Osteocyte (in vitro differentiated cells): ENCODE results near the gene GALNT2. TPM values are rescaled to one million over a fixed set of nuclear protein-coding genes. Genes with fewer than 3 reads are reported as not detected.

Experiments used
- DNase-seq: peaks from one replicate; pipeline ENCODE4 v3.0.0; 2021; ENCODE audit warnings: mixed read lengths; ENCODE audit not compliant: unreplicated experiment; ENCODE audit errors: extremely low spot score
- H3K27ac Mint-ChIP-seq: one replicate; pipeline ENCODE4 v1.8.0; 2021; ENCODE audit warnings: mild to moderate bottlenecking, mixed read lengths; ENCODE audit not compliant: unreplicated experiment
- H3K27me3 Mint-ChIP-seq: one replicate; pipeline ENCODE4 v1.8.0; 2021; ENCODE audit warnings: mixed read lengths; ENCODE audit not compliant: unreplicated experiment
- H3K36me3 Mint-ChIP-seq: one replicate; pipeline ENCODE4 v1.8.0; 2021; ENCODE audit warnings: mixed read lengths; ENCODE audit not compliant: unreplicated experiment
- H3K4me1 Mint-ChIP-seq: one replicate; pipeline ENCODE4 v1.8.0; 2021; ENCODE audit warnings: mixed read lengths; ENCODE audit not compliant: unreplicated experiment
- H3K4me3 Mint-ChIP-seq: one replicate; pipeline ENCODE4 v1.8.0; 2021; ENCODE audit warnings: mild to moderate bottlenecking, moderate library complexity, mixed read lengths; ENCODE audit not compliant: unreplicated experiment
- H3K9me3 Mint-ChIP-seq: one replicate; pipeline ENCODE4 v1.8.0; 2021; ENCODE audit warnings: mixed read lengths; ENCODE audit not compliant: unreplicated experiment
- total RNA-seq: library from RNA; stranded (reverse); gene quantifications from 2 replicates; pipeline ENCODE4 v1.2.1, GENCODE V29; 2021
- TF ChIP-seq, protein P1 (sequence below): fragments of 200-600 bp; sonication (generic); IDR thresholded peaks from 2 replicates; pipeline ENCODE4 v1.5.0; 2021; ENCODE audit warnings: antibody characterized with exemption, mild to moderate bottlenecking, moderate library complexity

GALNT2 gene
- total RNA-seq, 1 donor from 2014 or later = 149 TPM

GRCh38 chr1:230255116-230255515, 188.1 kb downstream of the GALNT2 start:
- Mint-ChIP-seq H3K4me1 (peaks cover 3% of the 10 kb centered on the region), H3K27me3 (no peaks in the 10 kb centered on the region), H3K4me3 (no peak overlapping the region), H3K9me3 (peaks cover 4% of the 10 kb centered on the region), H3K36me3 (peaks cover 50% of the 10 kb centered on the region), H3K27ac (no peak overlapping the region)
- TF ChIP-seq, protein P1, sequence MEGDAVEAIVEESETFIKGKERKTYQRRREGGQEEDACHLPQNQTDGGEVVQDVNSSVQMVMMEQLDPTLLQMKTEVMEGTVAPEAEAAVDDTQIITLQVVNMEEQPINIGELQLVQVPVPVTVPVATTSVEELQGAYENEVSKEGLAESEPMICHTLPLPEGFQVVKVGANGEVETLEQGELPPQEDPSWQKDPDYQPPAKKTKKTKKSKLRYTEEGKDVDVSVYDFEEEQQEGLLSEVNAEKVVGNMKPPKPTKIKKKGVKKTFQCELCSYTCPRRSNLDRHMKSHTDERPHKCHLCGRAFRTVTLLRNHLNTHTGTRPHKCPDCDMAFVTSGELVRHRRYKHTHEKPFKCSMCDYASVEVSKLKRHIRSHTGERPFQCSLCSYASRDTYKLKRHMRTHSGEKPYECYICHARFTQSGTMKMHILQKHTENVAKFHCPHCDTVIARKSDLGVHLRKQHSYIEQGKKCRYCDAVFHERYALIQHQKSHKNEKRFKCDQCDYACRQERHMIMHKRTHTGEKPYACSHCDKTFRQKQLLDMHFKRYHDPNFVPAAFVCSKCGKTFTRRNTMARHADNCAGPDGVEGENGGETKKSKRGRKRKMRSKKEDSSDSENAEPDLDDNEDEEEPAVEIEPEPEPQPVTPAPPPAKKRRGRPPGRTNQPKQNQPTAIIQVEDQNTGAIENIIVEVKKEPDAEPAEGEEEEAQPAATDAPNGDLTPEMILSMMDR = no peak
- no peak for DNase-seq

DNA sequence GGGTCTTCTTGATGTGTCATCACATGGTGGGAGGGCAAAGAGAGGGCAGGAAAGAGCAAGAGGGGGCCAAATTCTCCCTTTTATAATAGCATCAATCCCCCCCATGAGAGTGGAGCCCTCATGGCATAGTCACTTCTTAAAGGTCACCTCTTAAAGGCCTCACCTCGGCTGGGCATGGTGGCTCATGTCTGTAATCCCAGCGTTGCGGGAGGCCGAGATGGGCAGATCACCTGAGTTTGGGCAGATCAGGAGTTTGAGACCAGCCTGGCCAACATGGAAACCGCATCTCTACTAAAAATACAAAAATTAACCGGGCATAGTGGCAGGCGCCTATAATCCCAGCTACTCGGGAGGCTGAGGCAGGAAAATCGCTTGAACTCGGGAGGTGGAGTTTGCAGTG, 189.0 kb downstream of the GALNT2 start:
- TF ChIP-seq, protein P1 = no peak
- Mint-ChIP-seq H3K27ac (no peak overlapping the region), H3K9me3 (peaks cover 4% of the 10 kb centered on the region), H3K27me3 (no peaks in the 10 kb centered on the region), H3K36me3 (peaks cover 50% of the 10 kb centered on the region), H3K4me3 (no peak overlapping the region), H3K4me1 (peaks cover under 1% of the 10 kb centered on the region)
- no peak for DNase-seq

DNA sequence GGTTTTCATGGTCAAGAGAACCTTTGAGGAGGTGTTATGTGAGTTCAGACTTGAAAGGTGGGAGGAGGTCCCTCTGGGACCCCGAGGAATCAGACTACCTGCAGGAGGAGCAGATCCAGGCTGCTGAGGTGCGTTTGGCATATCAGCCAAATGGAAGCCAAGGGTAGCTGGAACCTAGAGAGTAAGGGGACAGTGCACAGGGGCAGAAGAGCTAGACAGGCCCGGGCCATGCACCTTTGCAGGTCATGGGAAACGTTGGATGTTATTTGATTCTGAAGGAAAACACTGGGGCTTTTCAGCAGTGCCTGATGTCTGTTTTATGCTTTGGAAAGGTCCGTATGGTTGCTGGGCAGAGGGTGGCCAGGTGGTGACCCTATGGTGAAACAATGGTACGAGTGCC, 189.9 kb downstream of the GALNT2 start:
- Mint-ChIP-seq H3K9me3 (peaks cover 4% of the 10 kb centered on the region), H3K27me3 (no peaks in the 10 kb centered on the region), H3K36me3 (peaks cover 45% of the 10 kb centered on the region), H3K4me1 (no peaks in the 10 kb centered on the region), H3K27ac (no peak overlapping the region), H3K4me3 (no peak overlapping the region)
- no peak for DNase-seq
- TF ChIP-seq, protein P1 = no peak

GRCh38 chr1:230259621-230260020, 192.6 kb downstream of the GALNT2 start:
- H3K36me3 Mint-ChIP-seq = peaks cover 44% of the 10 kb centered on the region
- peaks cover 4% of the 10 kb centered on the region for H3K9me3 Mint-ChIP-seq
- TF ChIP-seq, protein P1 = no peak
- H3K27me3 Mint-ChIP-seq = no peaks in the 10 kb centered on the region
- H3K4me1 Mint-ChIP-seq = no peaks in the 10 kb centered on the region
- no peak overlapping the region for H3K27ac Mint-ChIP-seq
- no peak for DNase-seq
- no peak overlapping the region for H3K4me3 Mint-ChIP-seq

- H3K27ac Mint-ChIP-seq = no peak overlapping the region
- peaks cover 4% of the 10 kb centered on the region for H3K9me3 Mint-ChIP-seq
- no peak overlapping the region for H3K4me3 Mint-ChIP-seq
- TF ChIP-seq, protein P1 = no peak
- no peak for DNase-seq
- peaks cover 41% of the 10 kb centered on the region for H3K36me3 Mint-ChIP-seq
- H3K4me1 Mint-ChIP-seq = no peaks in the 10 kb centered on the region
- H3K27me3 Mint-ChIP-seq = no peaks in the 10 kb centered on the region
Observed at GRCh38 chr1:230260831-230261230, 193.8 kb downstream of the GALNT2 start.
